Mucosa of rectum (tissue), 2 donors: ENCODE results near the gene SLC3A2.

Experiments used
- H3K27ac ChIP-seq, 2 donors: one replicate each; pipeline ENCODE4 v1.7.0; 2013; ENCODE audit warnings: inconsistent platforms in 2 of 2, low read depth in 2 of 2, low read length in 2 of 2
- H3K27me3 ChIP-seq, 2 donors: one replicate each; pipeline ENCODE4 v1.7.0; 2013; ENCODE audit warnings: low read length in 2 of 2; ENCODE audit not compliant: control insufficient read depth in 2 of 2, insufficient read depth in 2 of 2
- H3K36me3 ChIP-seq, 2 donors: one replicate each; pipeline ENCODE4 v1.7.0; 2013; ENCODE audit warnings: low read length in 2 of 2; ENCODE audit not compliant: control insufficient read depth in 2 of 2, insufficient read depth in 2 of 2
- H3K4me1 ChIP-seq, 2 donors: one replicate each; pipeline ENCODE4 v1.7.0; 2013; ENCODE audit warnings: low read length in 2 of 2, mild to moderate bottlenecking in 1 of 2; ENCODE audit not compliant: control insufficient read depth in 2 of 2, insufficient read depth in 2 of 2
- H3K4me3 ChIP-seq, 2 donors: one replicate each; pipeline ENCODE4 v1.7.0; 2013; ENCODE audit warnings: low read length in 2 of 2
- H3K9ac ChIP-seq, 2 donors: one replicate each; pipeline ENCODE4 v1.7.0; 2013; ENCODE audit warnings: low read length in 2 of 2, low read depth in 1 of 2, mild to moderate bottlenecking in 1 of 2
- H3K9me3 ChIP-seq, 2 donors: one replicate each; pipeline ENCODE4 v1.7.0; 2013; ENCODE audit warnings: low read length in 2 of 2; ENCODE audit not compliant: control insufficient read depth in 2 of 2
- donor health status: healthy.
- donor health status: Normal muscosa, but diverticular disease.

Gene SLC3A2

GRCh38 chr11:62895501-62895900 is 14.8 kb downstream of the SLC3A2 start:
- Histone ChIP-seq H3K9me3 (no peaks in the 10 kb centered on the region), H3K9ac (no peak overlapping the region), H3K27ac (no peak overlapping the region), H3K27me3 (no peaks in the 10 kb centered on the region), H3K4me1 (peaks cover 2 to 3% of the 10 kb centered on the region in 2 donors), H3K36me3 (no peaks in the 10 kb centered on the region), H3K4me3 (no peak overlapping the region)

GRCh38 chr11:62896049-62896448 is 15.4 kb downstream of the SLC3A2 start:
- Histone ChIP-seq H3K27ac (no peak overlapping the region), H3K9ac (no peak overlapping the region), H3K4me1 (peaks cover 0 to 3% of the 10 kb centered on the region in 2 donors), H3K36me3 (no peaks in the 10 kb centered on the region), H3K4me3 (no peak overlapping the region), H3K27me3 (no peaks in the 10 kb centered on the region), H3K9me3 (no peaks in the 10 kb centered on the region)

- no peaks in the 10 kb centered on the region for H3K36me3 ChIP-seq
- no peaks in the 10 kb centered on the region for H3K9me3 ChIP-seq
- no peaks in the 10 kb centered on the region for H3K4me1 ChIP-seq
- no peak overlapping the region for H3K9ac ChIP-seq
- H3K27me3 ChIP-seq: peaks cover 0 to under 1% of the 10 kb centered on the region in 2 donors
- no peak overlapping the region for H3K4me3 ChIP-seq
- no peak overlapping the region for H3K27ac ChIP-seq
Measured at GRCh38 chr11:62897311-62897710, 16.6 kb downstream of the SLC3A2 start.

GRCh38 chr11:62898027-62898426 is 17.3 kb downstream of the SLC3A2 start:
- Histone ChIP-seq H3K36me3 (no peaks in the 10 kb centered on the region), H3K4me1 (no peaks in the 10 kb centered on the region)

GRCh38 chr11:62902932-62903331 is 22.2 kb downstream of the SLC3A2 start:
- H3K9ac ChIP-seq: no peak overlapping the region
- H3K36me3 ChIP-seq: no peaks in the 10 kb centered on the region
- peaks cover 0 to 5% of the 10 kb centered on the region in 2 donors for H3K27me3 ChIP-seq
- no peaks in the 10 kb centered on the region for H3K9me3 ChIP-seq
- H3K4me3 ChIP-seq: no peak overlapping the region
- no peaks in the 10 kb centered on the region for H3K4me1 ChIP-seq
- H3K27ac ChIP-seq: no peak overlapping the region

More at GRCh38 chr11:62898027-62898426, 17.3 kb downstream of the SLC3A2 start:
- Histone ChIP-seq H3K9ac (no peak overlapping the region), H3K9me3 (no peaks in the 10 kb centered on the region), H3K4me3 (no peak overlapping the region), H3K27me3 (peaks cover 0 to 5% of the 10 kb centered on the region in 2 donors), H3K27ac (no peak overlapping the region)

GRCh38 chr11:62905296-62905695 is 24.6 kb downstream of the SLC3A2 start:
- Histone ChIP-seq H3K4me1 (peaks cover 9 to 13% of the 10 kb centered on the region in 2 donors), H3K27ac (no peak overlapping the region), H3K27me3 (peaks cover 0 to 5% of the 10 kb centered on the region in 2 donors), H3K9ac (no peak overlapping the region), H3K9me3 (no peaks in the 10 kb centered on the region), H3K36me3 (no peaks in the 10 kb centered on the region), H3K4me3 (no peak overlapping the region)

- Histone ChIP-seq H3K36me3 (no peaks in the 10 kb centered on the region), H3K27me3 (peaks cover 0 to 5% of the 10 kb centered on the region in 2 donors), H3K9me3 (no peaks in the 10 kb centered on the region), H3K27ac (no peak overlapping the region), H3K4me1 (peaks cover 9 to 13% of the 10 kb centered on the region in 2 donors), H3K9ac (no peak overlapping the region), H3K4me3 (no peak overlapping the region)
Measured at GRCh38 chr11:62905927-62906531, 25.3 kb downstream of the SLC3A2 start.

- Histone ChIP-seq H3K9me3 (no peaks in the 10 kb centered on the region), H3K27ac (peak overlapping the region in 1 of 2 donors; percentile 62), H3K9ac (no peak overlapping the region)
Measured at GRCh38 chr11:62908468-62909072, 27.9 kb downstream of the SLC3A2 start.

GRCh38 chr11:62909107-62909894 is 28.6 kb downstream of the SLC3A2 start:
- no peaks in the 10 kb centered on the region for H3K9me3 ChIP-seq
- H3K9ac ChIP-seq: no peak overlapping the region
- H3K27me3 ChIP-seq: no peaks in the 10 kb centered on the region
- no peaks in the 10 kb centered on the region for H3K36me3 ChIP-seq
- peaks cover 9 to 13% of the 10 kb centered on the region in 2 donors for H3K4me1 ChIP-seq
- no peak overlapping the region for H3K4me3 ChIP-seq
- peak overlapping the region; percentile 62 to 76 for H3K27ac ChIP-seq

More at GRCh38 chr11:62908468-62909072, 27.9 kb downstream of the SLC3A2 start:
- Histone ChIP-seq H3K4me3 (no peak overlapping the region), H3K4me1 (peaks cover 9 to 13% of the 10 kb centered on the region in 2 donors), H3K36me3 (no peaks in the 10 kb centered on the region), H3K27me3 (no peaks in the 10 kb centered on the region)
